Mesothelial cell of epicardium (in vitro differentiated cells): ENCODE measurements around the gene TRIM29. TPM values are rescaled to one million over a fixed set of nuclear protein-coding genes. Genes with fewer than 3 reads are reported as not detected.

Source experiments
- DNase-seq, 2 experiments: peaks; one replicate each; pipeline ENCODE4 v3.0.0; 2021; ENCODE audit warnings: low spot score in 2 of 2; ENCODE audit not compliant: unreplicated experiment in 2 of 2
- H3K27ac Mint-ChIP-seq: 2 replicates; pipeline ENCODE4 v1.8.0; 2021; ENCODE audit warnings: mixed read lengths
- H3K27me3 Mint-ChIP-seq: 2 replicates; pipeline ENCODE4 v1.8.0; 2021; ENCODE audit warnings: low read depth, mixed read lengths
- H3K36me3 Mint-ChIP-seq: 2 replicates; pipeline ENCODE4 v1.8.0; 2021; ENCODE audit warnings: mixed read lengths
- H3K4me1 Mint-ChIP-seq: 2 replicates; pipeline ENCODE4 v1.8.0; 2021; ENCODE audit warnings: mixed read lengths
- H3K4me3 Mint-ChIP-seq: 2 replicates; pipeline ENCODE4 v1.8.0; 2021; ENCODE audit warnings: mild to moderate bottlenecking, moderate library complexity, mixed read lengths
- H3K9me3 Mint-ChIP-seq: 2 replicates; pipeline ENCODE4 v1.8.0; 2021; ENCODE audit warnings: mixed read lengths
- CTCF ChIP-seq: fragments of 200-600 bp; sonication (generic); IDR thresholded peaks from one replicate; pipeline ENCODE4 v1.5.0; 2021; ENCODE audit warnings: antibody characterized with exemption; ENCODE audit not compliant: unreplicated experiment
- total RNA-seq: library from RNA; stranded (reverse); gene quantifications from 3 replicates; pipeline ENCODE4 v1.2.1, GENCODE V29; 2021

The TRIM29 gene
- total RNA-seq, 1 donor from 2014 or later: 7.9 TPM

GRCh38 chr11:120109531-120109930 is 28.4 kb downstream of the TRIM29 start:
- peaks cover 16% of the 10 kb centered on the region for H3K27me3 Mint-ChIP-seq

GRCh38 chr11:120108785-120109168 is 29.1 kb downstream of the TRIM29 start:
- TF ChIP-seq CTCF: no peak
- Mint-ChIP-seq H3K27me3 (peaks cover 16% of the 10 kb centered on the region), H3K4me3 (no peak overlapping the region)

More at GRCh38 chr11:120109531-120109930, 28.4 kb downstream of the TRIM29 start:
- Mint-ChIP-seq H3K4me1 (peaks cover 24% of the 10 kb centered on the region), H3K9me3 (peaks cover 3% of the 10 kb centered on the region), H3K27ac (no peak overlapping the region), H3K36me3 (no peaks in the 10 kb centered on the region), H3K4me3 (no peak overlapping the region)
- DNase-seq: no peak
- no peak for TF ChIP-seq CTCF

GRCh38 chr11:120108154-120108784 is 29.6 kb downstream of the TRIM29 start:
- H3K36me3 Mint-ChIP-seq: no peaks in the 10 kb centered on the region
- DNase-seq: peak; percentile 62 to 90

More at GRCh38 chr11:120108785-120109168, 29.1 kb downstream of the TRIM29 start:
- H3K27ac Mint-ChIP-seq: no peak overlapping the region
- no peak for DNase-seq
- H3K9me3 Mint-ChIP-seq: peaks cover 3% of the 10 kb centered on the region
- H3K36me3 Mint-ChIP-seq: no peaks in the 10 kb centered on the region
- H3K4me1 Mint-ChIP-seq: peaks cover 29% of the 10 kb centered on the region

GRCh38 chr11:120107692-120108091 is 30.2 kb downstream of the TRIM29 start:
- Mint-ChIP-seq H3K27me3 (peaks cover 8% of the 10 kb centered on the region), H3K4me3 (no peak overlapping the region), H3K4me1 (peaks cover 29% of the 10 kb centered on the region), H3K27ac (no peak overlapping the region), H3K9me3 (peaks cover 3% of the 10 kb centered on the region), H3K36me3 (no peaks in the 10 kb centered on the region)
- no peak for DNase-seq
- TF ChIP-seq CTCF: no peak

More at GRCh38 chr11:120108154-120108784, 29.6 kb downstream of the TRIM29 start:
- H3K27me3 Mint-ChIP-seq: peaks cover 11% of the 10 kb centered on the region
- H3K9me3 Mint-ChIP-seq: peaks cover 3% of the 10 kb centered on the region
- peaks cover 29% of the 10 kb centered on the region for H3K4me1 Mint-ChIP-seq
- no peak overlapping the region for H3K4me3 Mint-ChIP-seq
- H3K27ac Mint-ChIP-seq: no peak overlapping the region
- peak; percentile 96 for TF ChIP-seq CTCF

GRCh38 chr11:120106354-120107150 is 31.4 kb downstream of the TRIM29 start:
- Mint-ChIP-seq H3K4me1 (peaks cover 29% of the 10 kb centered on the region), H3K27me3 (peaks cover 6% of the 10 kb centered on the region), H3K4me3 (no peak overlapping the region), H3K36me3 (no peaks in the 10 kb centered on the region), H3K27ac (no peak overlapping the region), H3K9me3 (peaks cover 3% of the 10 kb centered on the region)
- no peak for DNase-seq
- TF ChIP-seq CTCF: no peak
